ENCODE data around the gene AGGF1.

DNA sequence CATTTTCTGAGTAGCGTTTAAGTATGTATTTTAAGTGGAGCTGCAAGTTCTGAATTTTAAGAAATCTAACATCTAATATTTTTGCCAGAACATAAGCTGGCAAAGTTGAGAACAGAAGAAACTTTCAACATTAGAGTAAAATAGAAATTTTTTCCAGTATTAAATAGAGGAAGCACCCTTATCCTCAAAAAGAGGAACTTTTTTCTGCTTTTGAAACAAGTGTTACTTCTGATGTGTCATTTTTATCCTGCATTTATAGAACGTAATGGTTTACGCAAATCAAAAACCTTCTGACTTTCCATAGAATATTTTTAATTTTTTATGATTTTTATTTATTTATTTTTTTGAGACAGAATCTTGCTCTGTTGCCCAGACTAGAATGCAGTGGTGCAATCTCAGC lies 35.1 kb downstream of the AGGF1 start:
- TF ChIP-seq CTCF (IDR thresholded peaks at IDR 0.05) = no peak
- TF ChIP-seq POLR2AphosphoS5 (IDR thresholded peaks at IDR 0.05) = no peak
- TF ChIP-seq POLR2A (IDR thresholded peaks at IDR 0.05) = no peak
- TF ChIP-seq EP300 (IDR thresholded peaks at IDR 0.05; ENCODE audit: low read depth) = no peak

Data from transverse colon (tissue), 4 donors.